Measurements from ENCODE around the gene USP54. TPM values are rescaled to one million over a fixed set of nuclear protein-coding genes. Genes with fewer than 3 reads are reported as not detected.

The USP54 gene
- total and polyA plus RNA-seq, 2 experiments from 2014 or later = 15.1 to 27.4 TPM

DNA sequence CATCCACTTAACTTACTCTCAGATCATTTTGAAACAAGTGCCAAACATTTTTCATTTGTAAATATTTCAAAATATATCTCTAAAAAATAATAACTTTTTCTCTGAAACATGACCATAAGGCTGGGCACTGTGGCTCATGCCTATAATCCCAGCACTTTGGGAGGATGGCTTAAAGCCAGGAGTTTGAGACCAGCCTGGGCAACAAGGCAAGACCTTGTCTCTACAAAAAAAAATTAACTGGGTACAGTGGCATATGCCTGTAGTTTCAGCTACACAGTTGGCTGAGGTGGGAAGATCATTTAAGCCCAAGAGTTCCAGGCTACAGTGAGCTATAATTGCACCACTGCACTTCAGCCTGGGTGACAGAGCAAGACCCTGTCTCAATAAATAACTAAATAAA lies 36.4 kb downstream of the USP54 start:
- Mint-ChIP-seq H3K27ac (no peak overlapping the region), H3K4me3 (no peak overlapping the region), H3K27me3 (ENCODE audit: insufficient read depth, low read depth, poor library complexity) (no peaks in the 10 kb centered on the region), H3K4me1 (no peaks in the 10 kb centered on the region), H3K36me3 (ENCODE audit: low read depth) (no peaks in the 10 kb centered on the region; the same call in 2 of the 3 replicates), H3K9me3 (no peaks in the 10 kb centered on the region)
- Histone ChIP-seq H3K27me3 (ENCODE audit: insufficient read depth) (no peaks in the 10 kb centered on the region), H3K27ac (ENCODE audit: low read depth) (no peak overlapping the region), H3K4me1 (ENCODE audit: insufficient read depth) (no peaks in the 10 kb centered on the region), H2AFZ (no peak overlapping the region), H3K4me2 (no peak overlapping the region), H3K9me2 (ENCODE audit: insufficient read depth) (no peaks in the 10 kb centered on the region), H3K36me3 (ENCODE audit: insufficient read depth) (no peaks in the 10 kb centered on the region), H4K20me1 (replicated peaks; ENCODE audit: insufficient read depth) (no peaks in the 10 kb centered on the region), H3F3A (replicated peaks; ENCODE audit: low read depth) (no peaks in the 10 kb centered on the region), H3K79me2 (replicated peaks; ENCODE audit: insufficient read depth) (no peaks in the 10 kb centered on the region), H3K4me3 (no peak overlapping the region)
- no peak for DNase-seq (ENCODE audit: low spot score)
- no peak for TF ChIP-seq CREB1 (CRISPR knock-in tag; IDR thresholded peaks at IDR 0.05; ENCODE audit: low read depth)
- TF ChIP-seq, protein P1, sequence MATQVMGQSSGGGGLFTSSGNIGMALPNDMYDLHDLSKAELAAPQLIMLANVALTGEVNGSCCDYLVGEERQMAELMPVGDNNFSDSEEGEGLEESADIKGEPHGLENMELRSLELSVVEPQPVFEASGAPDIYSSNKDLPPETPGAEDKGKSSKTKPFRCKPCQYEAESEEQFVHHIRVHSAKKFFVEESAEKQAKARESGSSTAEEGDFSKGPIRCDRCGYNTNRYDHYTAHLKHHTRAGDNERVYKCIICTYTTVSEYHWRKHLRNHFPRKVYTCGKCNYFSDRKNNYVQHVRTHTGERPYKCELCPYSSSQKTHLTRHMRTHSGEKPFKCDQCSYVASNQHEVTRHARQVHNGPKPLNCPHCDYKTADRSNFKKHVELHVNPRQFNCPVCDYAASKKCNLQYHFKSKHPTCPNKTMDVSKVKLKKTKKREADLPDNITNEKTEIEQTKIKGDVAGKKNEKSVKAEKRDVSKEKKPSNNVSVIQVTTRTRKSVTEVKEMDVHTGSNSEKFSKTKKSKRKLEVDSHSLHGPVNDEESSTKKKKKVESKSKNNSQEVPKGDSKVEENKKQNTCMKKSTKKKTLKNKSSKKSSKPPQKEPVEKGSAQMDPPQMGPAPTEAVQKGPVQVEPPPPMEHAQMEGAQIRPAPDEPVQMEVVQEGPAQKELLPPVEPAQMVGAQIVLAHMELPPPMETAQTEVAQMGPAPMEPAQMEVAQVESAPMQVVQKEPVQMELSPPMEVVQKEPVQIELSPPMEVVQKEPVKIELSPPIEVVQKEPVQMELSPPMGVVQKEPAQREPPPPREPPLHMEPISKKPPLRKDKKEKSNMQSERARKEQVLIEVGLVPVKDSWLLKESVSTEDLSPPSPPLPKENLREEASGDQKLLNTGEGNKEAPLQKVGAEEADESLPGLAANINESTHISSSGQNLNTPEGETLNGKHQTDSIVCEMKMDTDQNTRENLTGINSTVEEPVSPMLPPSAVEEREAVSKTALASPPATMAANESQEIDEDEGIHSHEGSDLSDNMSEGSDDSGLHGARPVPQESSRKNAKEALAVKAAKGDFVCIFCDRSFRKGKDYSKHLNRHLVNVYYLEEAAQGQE (IDR thresholded peaks at IDR 0.05; ENCODE audit: unreplicated experiment) = no peak
- TF ChIP-seq, protein P2, sequence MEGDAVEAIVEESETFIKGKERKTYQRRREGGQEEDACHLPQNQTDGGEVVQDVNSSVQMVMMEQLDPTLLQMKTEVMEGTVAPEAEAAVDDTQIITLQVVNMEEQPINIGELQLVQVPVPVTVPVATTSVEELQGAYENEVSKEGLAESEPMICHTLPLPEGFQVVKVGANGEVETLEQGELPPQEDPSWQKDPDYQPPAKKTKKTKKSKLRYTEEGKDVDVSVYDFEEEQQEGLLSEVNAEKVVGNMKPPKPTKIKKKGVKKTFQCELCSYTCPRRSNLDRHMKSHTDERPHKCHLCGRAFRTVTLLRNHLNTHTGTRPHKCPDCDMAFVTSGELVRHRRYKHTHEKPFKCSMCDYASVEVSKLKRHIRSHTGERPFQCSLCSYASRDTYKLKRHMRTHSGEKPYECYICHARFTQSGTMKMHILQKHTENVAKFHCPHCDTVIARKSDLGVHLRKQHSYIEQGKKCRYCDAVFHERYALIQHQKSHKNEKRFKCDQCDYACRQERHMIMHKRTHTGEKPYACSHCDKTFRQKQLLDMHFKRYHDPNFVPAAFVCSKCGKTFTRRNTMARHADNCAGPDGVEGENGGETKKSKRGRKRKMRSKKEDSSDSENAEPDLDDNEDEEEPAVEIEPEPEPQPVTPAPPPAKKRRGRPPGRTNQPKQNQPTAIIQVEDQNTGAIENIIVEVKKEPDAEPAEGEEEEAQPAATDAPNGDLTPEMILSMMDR (conservative IDR thresholded peaks at IDR 0.05; ENCODE audit: low read depth in 2 of 2) = no peak
- ATAC-seq = no peak

DNA sequence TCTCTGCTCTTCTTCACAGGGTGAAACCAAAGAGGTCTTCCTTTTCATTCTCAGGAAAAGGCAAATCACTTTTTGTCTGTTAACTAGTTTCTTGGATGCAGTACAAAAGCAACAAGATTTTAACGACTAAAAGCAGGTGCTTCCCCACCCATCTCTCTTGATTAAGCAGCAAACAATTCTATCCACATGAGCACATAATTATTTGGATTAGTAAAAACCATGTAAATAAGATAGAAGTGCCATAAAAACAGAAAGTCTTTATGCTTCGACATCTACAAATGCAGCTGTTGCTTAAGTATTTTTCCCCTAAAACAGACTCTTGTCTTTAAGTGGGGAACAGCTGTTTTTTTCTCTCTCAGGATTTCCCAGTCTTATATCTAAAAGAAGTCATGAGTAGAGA lies 37.4 kb downstream of the USP54 start:
- Histone ChIP-seq H3K79me2 (replicated peaks; ENCODE audit: insufficient read depth) (no peaks in the 10 kb centered on the region), H2AFZ (no peak overlapping the region), H3F3A (replicated peaks; ENCODE audit: low read depth) (no peaks in the 10 kb centered on the region), H3K4me2 (no peak overlapping the region), H3K36me3 (ENCODE audit: insufficient read depth) (no peaks in the 10 kb centered on the region), H3K27me3 (ENCODE audit: insufficient read depth) (no peaks in the 10 kb centered on the region), H3K27ac (ENCODE audit: low read depth) (no peak overlapping the region), H4K20me1 (replicated peaks; ENCODE audit: insufficient read depth) (no peaks in the 10 kb centered on the region), H3K4me3 (no peak overlapping the region), H3K4me1 (ENCODE audit: insufficient read depth) (no peaks in the 10 kb centered on the region), H3K9me2 (ENCODE audit: insufficient read depth) (no peaks in the 10 kb centered on the region)
- Mint-ChIP-seq H3K27ac (no peak overlapping the region), H3K27me3 (ENCODE audit: insufficient read depth, low read depth, poor library complexity) (no peaks in the 10 kb centered on the region), H3K9me3 (no peaks in the 10 kb centered on the region), H3K4me1 (no peaks in the 10 kb centered on the region), H3K36me3 (ENCODE audit: low read depth) (peaks cover 2% of the 10 kb centered on the region; the same call in 1 of the 3 replicates), H3K4me3 (no peak overlapping the region)
- DNase-seq (ENCODE audit: low spot score) = no peak
- ATAC-seq = no peak
- TF ChIP-seq ZNF114 (CRISPR knock-in tag; IDR thresholded peaks at IDR 0.05) (no peak), STAT1 (IDR thresholded peaks at IDR 0.05; ENCODE audit: unreplicated experiment) (no peak), ZNF331 (CRISPR knock-in tag; IDR thresholded peaks at IDR 0.05; ENCODE audit: low read depth) (no peak), CREB1 (CRISPR knock-in tag; IDR thresholded peaks at IDR 0.05; ENCODE audit: low read depth) (no peak), POLR2AphosphoS5 (IDR thresholded peaks at IDR 0.05; ENCODE audit: low read depth) (no peak), NANOG (IDR thresholded peaks at IDR 0.05; ENCODE audit: borderline replicate concordance) (no peak), JUNB (IDR thresholded peaks at IDR 0.05; ENCODE audit: unreplicated experiment) (no peak), EZH2 (IDR thresholded peaks at IDR 0.05; ENCODE audit: low read depth, unreplicated experiment) (no peak), EZH2phosphoT487 (IDR thresholded peaks at IDR 0.05; ENCODE audit: unreplicated experiment) (no peak)
- TF ChIP-seq, protein P3, sequence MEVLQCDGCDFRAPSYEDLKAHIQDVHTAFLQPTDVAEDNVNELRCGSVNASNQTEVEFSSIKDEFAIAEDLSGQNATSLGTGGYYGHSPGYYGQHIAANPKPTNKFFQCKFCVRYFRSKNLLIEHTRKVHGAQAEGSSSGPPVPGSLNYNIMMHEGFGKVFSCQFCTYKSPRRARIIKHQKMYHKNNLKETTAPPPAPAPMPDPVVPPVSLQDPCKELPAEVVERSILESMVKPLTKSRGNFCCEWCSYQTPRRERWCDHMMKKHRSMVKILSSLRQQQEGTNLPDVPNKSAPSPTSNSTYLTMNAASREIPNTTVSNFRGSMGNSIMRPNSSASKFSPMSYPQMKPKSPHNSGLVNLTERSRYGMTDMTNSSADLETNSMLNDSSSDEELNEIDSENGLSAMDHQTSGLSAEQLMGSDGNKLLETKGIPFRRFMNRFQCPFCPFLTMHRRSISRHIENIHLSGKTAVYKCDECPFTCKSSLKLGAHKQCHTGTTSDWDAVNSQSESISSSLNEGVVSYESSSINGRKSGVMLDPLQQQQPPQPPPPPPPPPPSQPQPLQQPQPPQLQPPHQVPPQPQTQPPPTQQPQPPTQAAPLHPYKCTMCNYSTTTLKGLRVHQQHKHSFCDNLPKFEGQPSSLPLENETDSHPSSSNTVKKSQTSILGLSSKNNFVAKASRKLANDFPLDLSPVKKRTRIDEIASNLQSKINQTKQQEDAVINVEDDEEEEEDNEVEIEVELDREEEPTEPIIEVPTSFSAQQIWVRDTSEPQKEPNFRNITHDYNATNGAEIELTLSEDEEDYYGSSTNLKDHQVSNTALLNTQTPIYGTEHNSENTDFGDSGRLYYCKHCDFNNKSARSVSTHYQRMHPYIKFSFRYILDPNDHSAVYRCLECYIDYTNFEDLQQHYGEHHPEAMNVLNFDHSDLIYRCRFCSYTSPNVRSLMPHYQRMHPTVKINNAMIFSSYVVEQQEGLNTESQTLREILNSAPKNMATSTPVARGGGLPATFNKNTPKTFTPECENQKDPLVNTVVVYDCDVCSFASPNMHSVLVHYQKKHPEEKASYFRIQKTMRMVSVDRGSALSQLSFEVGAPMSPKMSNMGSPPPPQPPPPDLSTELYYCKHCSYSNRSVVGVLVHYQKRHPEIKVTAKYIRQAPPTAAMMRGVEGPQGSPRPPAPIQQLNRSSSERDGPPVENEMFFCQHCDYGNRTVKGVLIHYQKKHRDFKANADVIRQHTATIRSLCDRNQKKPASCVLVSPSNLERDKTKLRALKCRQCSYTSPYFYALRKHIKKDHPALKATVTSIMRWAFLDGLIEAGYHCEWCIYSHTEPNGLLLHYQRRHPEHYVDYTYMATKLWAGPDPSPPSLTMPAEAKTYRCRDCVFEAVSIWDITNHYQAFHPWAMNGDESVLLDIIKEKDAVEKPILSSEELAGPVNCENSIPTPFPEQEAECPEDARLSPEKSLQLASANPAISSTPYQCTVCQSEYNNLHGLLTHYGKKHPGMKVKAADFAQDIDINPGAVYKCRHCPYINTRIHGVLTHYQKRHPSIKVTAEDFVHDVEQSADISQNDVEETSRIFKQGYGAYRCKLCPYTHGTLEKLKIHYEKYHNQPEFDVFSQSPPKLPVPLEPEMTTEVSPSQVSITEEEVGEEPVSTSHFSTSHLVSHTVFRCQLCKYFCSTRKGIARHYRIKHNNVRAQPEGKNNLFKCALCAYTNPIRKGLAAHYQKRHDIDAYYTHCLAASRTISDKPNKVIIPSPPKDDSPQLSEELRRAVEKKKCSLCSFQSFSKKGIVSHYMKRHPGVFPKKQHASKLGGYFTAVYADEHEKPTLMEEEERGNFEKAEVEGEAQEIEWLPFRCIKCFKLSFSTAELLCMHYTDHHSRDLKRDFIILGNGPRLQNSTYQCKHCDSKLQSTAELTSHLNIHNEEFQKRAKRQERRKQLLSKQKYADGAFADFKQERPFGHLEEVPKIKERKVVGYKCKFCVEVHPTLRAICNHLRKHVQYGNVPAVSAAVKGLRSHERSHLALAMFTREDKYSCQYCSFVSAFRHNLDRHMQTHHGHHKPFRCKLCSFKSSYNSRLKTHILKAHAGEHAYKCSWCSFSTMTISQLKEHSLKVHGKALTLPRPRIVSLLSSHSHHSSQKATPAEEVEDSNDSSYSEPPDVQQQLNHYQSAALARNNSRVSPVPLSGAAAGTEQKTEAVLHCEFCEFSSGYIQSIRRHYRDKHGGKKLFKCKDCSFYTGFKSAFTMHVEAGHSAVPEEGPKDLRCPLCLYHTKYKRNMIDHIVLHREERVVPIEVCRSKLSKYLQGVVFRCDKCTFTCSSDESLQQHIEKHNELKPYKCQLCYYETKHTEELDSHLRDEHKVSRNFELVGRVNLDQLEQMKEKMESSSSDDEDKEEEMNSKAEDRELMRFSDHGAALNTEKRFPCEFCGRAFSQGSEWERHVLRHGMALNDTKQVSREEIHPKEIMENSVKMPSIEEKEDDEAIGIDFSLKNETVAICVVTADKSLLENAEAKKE (CRISPR knock-in tag; IDR thresholded peaks at IDR 0.05) = no peak

Measured in GM23338 (cell line).